DMS 273 (cell line): ENCODE results near the gene FRMD1.

Experiments
- DNase-seq: peaks from one replicate; lab custom pipeline; 2025; ENCODE audit not compliant: unreplicated experiment; lab: John Stamatoyannopoulos, UW

The FRMD1 gene

DNA sequence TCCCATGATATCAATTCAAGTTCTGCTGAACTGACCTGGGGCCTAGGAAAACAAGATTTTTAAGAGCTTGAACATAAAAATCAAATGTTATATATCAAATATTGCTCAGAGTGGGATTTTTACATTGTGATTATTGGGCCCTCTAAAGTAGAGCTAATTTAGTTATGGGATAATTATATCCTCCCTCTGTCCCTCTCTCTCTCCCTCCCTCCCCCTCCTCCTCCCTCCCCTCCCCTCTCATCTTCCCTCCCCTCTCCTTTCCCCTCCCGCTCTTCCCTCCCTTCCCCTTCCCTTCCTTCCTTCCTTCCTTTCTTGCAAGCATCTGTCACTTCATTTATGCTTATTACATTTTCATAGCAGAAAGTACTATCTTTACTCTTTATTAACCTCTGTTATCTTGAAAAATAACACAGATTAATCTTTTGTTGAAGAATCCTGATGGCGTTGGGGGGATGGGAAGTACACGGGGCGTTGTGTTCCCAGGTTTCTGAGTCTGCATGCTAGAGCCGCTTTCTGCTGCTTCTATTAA is 48.7 kb downstream of the FRMD1 start:
- DNase-seq, result no peak

DNA sequence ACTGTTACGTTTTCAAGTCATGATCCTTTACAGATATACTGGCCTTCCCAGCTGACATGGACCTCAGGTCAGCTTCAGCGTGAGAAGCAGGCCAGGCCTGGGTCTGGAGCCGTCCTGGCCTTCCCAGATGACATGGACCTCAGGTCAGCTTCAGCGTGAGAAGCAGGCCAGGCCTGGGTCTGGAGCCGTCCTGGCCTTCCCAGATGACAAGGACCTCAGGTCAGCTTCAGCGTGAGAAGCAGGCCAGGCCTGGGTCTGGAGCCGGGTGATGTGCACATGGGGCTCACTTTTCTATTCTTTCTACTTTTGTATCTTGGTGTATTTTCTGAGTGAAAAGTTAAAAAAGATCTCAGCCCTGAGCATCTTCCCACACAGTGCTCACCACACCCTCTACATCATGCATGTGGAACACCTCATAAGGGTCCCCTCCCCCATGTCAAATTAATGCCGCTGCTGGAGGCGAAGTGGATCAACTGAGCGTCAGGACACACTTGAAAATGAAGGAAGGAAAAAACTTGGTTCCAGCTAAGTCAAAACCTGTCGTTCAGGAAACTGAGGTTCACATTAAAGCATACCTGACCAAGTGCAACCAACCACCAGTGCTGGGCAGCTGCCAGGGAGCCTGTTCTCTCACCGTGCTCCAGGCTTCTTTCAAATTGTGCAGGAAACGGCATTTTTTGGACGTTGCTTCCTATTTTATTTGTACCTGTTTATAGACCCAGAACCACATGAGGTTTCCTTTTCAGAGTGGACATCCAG is 49.4 kb downstream of the FRMD1 start:
- no peak for DNase-seq

DNA sequence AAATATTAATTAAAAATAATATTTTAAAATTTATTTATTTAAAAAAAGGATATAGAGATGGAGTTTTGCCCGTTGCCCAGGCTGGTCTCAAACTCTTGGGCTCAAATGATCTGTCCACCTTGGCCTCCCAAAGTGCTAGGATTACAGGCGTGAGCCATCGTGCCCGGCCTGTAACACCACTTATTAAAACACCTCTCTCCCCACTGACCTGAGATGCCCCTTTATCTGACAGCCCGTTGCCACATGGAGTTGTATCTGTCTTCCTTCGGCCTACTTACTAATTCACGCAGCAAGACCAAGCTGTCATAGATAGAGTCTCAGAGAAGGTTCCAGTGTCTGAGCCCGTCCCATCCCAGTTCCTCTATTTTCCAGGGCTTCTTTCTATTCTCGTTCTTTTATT is 50.8 kb downstream of the FRMD1 start:
- DNase-seq, result no peak

DNA sequence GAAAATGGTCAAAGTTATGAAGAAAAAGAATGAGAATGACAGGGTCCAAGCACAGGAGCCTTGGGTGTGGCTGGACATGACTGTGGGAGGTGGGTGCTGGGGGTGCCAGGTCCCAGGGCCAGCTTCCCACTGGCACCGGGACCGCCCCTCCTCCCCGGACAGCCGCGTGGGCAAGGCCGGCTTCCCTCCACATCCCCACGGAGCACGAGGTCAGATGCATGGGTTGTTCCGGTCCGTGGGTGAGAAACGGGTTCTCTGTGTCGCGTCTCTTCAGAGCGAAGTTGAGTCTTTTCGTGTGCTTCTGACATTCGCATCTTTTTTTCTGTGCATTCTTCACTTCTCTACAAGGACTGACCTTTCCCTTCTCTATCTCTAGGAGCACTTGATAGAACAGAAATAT is 51.5 kb downstream of the FRMD1 start:
- DNase-seq, result no peak

DNA sequence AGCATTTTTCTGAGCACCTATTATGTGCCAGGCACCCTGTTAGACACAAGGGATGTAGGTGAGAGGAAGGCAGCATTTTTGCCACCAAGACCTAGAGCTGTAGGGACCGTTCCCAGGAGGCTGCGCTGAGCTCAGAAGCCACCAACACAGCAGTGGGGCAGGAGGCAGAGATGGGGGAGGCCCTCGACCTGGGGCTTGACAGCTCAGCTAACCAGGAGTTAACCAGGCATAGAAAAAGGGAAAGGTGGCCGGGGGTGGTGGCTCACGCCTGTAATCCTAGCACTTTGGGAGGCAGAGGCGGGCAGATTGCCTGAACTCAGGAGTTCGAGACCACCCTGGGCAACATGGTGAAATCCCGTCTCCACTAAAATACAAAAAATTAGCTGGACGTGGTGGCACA is 52.1 kb downstream of the FRMD1 start:
- no peak for DNase-seq

DNA sequence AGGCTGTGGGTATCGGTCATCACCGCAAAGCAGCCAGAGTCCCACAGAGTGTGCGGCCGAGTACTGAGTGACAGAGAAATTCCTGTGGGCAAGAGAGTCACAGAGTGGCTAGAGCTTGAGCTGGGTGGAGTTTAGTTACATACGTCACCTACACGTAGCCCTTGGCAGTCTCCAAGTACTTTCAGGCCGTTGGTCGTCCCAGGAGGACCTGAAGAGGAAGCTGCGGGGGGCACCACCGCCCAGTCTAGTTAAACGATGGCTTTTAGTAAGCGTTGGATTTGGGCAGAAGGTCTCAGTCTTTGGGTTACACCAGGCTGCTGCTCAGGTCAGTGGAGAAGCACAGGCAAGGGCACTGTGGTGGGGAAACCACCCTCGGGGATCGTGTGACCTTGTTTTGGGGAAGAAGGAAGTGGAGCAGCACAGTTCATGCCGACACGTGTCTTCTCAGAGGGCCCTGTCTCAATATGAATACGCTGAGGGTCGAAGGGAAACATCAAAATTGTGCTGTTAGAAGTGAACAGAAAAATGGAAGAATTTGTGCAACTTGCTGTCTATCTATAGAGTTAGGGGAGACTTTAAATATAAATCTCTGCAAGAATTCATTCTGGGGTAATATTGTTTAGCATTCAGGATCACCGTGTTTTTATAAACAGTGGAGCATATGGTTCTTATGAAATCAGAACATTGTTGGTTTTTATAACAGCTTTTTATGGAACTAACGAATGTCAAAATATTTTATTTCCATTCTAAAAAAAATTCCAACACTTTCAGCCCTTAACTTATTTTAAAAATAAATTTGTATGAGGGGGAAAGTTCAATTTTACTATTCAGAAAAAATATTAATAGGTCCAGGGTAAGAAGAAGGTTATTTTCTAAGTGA is 52.9 kb downstream of the FRMD1 start:
- DNase-seq, result no peak

DNA sequence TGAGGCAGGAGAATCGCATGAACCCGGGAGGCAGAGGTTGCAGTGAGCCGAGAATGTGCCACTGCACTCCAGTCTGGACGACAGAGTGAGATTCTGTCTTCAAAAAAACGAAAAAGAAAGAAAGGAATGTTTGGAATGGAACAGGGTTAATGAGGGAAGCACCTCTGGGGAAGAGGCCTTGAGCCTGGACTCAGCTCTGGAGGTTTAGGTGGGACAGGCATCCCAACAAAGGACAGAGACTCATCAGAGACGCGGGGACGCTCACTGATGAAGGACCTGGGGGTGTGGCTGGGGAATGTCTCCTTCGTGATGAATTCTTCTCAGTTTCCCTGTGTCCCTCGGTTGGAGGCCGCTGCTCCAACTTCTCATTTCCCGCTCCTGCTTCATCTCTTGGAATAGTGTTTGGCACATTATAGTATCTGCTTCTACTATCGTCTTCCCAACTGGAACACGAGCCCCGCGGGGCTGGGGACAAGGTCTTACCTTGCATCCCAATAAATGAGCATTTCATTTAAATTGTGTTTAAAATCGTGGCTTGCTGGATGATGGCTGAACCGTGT is 54.0 kb downstream of the FRMD1 start:
- no peak for DNase-seq

DNA sequence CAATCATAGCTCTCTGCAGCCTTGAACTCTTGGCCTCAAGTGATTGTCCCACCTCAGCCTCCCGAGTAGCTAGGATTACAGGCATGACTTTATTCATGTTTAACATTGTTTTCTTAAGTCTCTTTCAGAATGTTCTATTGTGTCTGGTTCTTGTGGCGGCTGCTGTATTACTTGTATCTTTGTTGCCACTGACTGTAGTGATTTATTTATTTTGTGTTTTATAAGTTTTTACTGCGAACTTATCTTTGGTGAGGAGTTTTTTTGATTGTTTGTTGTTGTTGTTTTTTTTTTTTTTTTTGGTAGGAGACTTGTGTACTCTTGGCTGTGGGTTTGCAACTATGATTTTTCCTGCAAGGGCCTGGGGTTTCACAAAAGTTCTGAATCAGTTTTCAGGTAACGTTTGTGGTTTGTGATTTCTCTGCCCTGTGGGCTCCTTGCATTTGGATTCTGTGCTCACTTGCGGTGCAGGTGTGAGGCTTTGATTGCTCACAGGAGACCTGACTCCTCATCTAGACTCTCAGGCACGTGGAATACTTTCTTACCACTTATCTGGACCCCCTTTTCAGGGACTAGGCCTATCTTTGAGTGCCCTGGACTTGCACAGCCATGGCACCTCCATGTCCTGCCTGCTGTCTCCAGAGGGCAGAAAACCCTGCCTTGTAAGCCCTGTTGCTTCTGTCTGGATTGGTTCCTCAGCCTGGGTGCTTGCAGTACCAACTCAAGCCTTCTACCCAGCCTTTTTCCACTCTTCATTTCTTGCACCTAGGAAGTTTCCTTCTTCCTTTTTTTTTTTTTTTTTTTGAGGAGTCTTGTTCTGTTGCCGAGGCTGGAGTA is 56.3 kb downstream of the FRMD1 start:
- DNase-seq, result no peak

DNA sequence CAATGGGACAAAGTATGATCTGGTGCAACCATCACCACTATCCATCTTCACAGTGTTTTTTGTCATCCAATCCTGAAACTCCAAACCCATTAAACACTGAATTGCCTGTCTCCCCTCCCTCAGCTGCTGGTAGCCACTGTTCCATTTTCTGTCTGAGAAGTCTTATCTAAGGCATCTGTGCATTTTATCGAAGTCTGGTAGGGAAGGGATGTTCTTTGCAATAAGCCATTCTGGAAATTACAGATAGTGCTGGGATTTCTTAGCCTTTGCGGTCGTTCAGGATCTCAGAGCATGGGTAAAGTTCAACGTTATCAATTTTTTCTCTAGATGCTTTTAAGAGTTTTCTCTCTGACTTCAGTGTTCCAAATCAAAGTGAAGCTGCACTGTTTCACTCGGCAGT is 57.4 kb downstream of the FRMD1 start:
- no peak for DNase-seq

DNA sequence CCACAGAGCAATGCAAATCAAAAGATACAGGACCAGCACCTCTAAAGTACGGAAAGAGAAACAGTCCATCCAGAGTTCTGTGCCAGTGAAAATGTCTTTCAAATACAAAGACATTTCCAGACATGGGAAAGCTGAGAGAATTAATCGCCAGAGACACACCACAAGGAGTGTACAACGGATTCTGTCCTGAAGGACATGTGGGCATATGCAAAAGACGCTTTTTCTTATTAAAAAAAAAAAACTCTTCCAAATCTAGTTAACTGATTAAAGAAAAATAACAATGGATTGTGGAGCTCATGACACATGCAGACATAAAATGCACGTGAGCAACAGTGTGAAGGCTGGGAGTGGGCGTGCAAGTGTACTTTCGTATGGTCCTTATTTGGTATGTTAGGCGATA is 58.8 kb downstream of the FRMD1 start:
- no peak for DNase-seq

DNA sequence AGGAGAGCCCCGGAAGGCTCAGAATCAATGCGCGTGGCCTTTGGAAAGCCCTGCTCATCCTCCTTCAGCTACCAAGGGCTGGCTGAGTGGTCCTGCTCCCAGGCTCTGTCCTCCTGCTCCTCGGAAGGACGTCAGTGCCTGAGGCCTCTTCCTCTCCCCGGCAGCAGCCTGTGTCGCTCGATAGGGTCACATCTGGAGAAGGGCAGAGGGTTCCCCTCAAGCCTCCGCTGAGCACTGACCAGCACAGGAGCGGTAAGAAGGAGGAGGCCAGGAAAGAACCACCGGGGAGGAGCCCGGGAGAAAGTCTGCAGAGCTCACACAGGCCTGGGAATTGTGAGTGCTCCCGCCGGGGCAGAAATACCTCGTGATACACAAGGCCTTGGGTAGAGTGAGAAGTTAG is 60.3 kb downstream of the FRMD1 start:
- no peak for DNase-seq

DNA sequence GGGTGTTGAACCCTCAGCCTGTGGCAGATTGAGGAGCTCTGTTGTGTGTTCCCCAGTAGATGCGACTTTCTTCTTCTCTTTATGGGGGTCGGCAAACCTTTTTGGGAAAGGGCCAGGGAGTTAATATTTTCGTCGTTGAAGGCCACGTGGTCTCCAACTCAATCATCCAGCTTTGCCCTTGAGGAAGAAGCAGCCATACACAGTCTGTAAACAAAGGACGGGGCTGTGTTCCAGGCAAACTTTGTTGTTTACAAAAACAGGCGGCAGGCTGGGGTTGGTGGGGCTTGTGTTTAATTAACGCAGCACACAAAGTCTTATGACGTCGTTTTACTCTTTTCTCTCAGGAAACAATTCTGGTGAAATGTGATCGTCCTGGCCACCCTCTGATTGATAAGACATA is 61.4 kb downstream of the FRMD1 start:
- no peak for DNase-seq

DNA sequence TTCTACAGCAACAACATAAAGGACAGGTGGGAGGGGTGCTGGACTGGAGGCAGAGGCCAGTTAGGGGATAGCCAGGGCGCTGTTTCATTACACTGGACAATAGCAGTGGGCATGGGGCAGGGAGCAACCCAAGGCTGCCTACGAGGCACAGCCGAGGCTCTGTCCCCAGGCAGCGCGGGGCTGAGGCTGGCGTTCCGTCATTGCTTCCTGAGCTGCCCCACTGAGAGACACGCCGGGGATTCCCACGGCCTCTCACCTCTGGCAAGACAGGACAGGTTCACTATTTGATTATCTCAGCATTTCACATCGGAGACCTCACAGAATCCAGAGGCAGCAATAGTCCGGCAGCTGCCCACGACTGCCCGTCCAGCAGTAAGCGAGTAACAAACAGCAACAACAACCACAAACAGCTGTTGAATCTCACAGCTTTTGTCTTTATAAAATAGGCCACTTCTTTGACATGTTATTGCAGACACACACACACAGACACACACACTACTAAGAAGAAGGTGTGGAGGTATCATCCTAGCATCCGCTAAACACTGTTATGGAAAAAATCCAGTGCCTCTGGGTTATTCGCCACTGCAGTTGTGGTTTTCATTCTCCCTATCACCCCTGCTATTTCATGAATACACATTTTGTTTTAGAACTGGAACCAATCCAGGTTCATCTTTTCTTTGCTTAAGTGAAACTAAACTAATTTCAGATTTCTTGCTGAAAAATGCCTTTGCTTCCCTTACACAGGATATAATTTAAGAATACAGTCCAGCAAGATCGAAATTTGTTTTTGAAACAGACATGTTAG is 62.1 kb downstream of the FRMD1 start:
- DNase-seq, result no peak

DNA sequence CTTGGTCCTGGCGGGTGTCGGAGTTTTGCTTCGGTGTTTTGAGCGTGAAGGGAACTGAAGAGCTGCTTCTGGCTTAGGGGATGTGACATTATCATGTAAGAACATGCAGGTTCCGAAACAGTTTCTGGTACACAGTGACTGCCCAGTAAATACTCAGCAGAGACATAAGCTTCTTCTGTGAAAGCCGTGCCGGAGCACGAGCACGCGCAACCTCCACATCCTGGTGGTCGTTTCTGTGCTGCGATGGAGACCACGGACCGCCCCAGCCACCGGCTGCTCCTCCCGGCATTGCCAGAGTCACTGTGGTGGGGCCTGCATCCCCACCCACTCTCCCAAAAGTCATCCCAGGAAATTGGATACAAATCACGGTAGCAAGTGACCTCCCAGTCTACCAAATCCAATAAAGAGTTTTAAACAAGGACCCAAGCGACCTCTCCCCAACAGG is 62.8 kb downstream of the FRMD1 start:
- DNase-seq, result no peak

DNA sequence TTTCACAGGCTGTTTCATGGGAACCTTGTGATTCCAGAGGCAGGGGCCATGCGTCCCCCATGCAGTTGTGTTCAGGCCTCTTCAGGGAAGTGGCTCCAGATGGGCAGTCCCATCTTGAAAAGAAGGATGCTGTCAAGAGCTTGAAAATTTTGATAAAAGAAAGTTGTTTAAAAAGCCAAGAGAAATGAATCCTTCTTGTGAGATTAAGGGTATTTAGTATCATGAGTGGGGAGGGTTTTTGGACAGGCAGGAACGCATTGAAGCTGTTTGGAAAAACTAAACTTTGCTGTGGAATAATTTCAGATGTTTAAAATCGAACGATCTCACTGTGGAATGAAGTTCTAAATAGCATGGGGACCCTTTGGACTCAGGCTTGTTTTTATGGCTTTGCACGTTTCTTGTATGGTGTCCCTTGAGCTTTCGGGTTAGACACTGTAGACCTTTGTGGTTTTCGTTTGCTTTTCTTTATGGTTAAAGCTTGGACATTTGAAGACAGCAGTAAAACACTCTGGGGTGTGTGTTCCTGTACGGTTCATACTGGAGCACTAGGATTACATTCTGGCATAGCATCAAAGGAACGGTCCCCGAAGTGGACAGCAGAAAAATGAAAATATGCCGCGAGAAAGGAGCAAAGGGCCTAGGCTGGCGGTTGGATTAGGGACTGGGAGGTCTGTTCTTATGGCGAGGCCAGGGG is 63.4 kb downstream of the FRMD1 start:
- no peak for DNase-seq

DNA sequence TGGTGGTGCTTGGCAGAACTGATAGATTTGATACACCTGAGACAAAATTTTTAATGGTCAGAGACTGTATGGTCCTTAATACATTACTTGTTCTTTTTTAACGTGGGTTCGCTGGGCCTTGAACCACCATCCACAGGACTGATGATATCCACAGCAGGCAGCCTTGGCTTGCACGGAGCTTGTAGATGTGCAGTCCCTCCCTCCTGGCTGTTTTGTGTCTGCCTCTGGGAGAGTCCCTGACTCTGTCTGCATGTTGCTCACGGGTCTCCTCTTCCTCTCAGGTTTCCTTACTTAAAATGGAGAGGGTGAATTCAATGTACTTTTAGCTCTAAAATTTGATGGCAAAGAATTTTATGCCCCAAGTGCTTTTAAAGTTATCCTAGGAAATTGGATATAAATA is 64.0 kb downstream of the FRMD1 start:
- no peak for DNase-seq

DNA sequence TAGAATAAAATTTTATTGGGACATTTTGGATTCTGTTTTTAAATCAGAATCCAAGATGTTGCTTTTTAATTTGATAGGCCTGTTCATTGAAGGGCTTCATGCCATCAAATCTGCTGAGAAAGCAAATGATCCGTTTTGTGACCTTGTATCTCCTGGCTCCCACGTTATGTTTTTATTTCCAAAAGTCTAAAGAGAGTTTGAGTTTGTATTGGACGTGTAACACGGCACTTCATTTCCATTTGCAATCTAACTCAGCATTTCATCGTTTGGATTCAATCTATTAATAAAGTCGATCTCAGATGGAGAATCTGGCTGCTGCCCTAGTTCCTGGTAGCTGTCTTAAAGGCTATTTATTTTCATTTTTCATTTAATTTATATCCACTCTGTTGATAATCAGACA is 64.6 kb downstream of the FRMD1 start:
- DNase-seq, result no peak

DNA sequence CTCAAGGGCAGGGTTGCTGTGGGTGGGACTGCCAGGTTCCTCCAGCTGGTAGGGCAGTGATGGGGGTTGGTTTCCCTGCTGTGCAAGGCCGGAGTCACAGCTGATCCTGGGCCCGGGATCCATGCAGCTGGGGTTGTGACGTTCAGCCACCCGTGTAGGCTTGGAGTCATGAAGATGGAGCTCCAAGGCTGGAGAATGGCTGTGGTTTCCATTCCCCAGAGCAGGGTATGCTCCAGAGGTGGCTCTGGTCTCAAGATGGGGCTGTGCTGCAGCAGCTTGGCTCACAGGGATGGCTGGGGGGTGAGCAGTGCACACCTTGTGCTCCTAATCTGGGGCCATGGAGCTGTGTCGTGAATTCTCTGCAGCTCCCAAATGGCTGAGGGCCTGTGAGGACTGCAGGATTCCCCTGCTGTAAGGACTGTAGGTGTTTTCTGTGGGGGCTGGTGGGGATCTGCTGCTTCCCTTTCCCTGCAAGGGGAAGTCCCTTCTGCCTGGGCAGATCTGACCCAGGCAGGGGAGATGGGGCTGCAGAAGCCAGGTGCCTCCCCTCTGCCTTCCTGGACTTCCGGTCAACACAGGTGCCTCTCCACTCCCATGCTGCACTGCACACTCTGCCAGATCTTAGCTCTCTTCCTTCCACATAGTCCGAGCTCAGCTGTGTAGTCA is 65.6 kb downstream of the FRMD1 start:
- no peak for DNase-seq
